GM18907 (cell line): Measurements from ENCODE around the gene C20orf204.
"Not testable (repeated sequence)": the region's sequence is repeated elsewhere in the genome, so short reads cannot be mapped to it uniquely, and the experiment has no call there.

Source experiments
- ATAC-seq: cut with Tn5 transposase; IDR thresholded peaks from one replicate; pipeline ENCODE4 v1.9.1; 2021; ENCODE audit warnings: mild to moderate bottlenecking, moderate library complexity; ENCODE audit not compliant: unreplicated experiment

The C20orf204 gene

GRCh38 chr20:64035933-64036345 is at the start of gene C20orf204:
C20orf204 (plus strand) TSS chr20:64036182; CDS start chr20:64036324, 142 bp downstream.
- ATAC-seq = no peak

GRCh38 chr20:64000906-64001305 is 35.1 kb upstream of the C20orf204 start:
- ATAC-seq = no peak

GRCh38 chr20:64001607-64002011 is 34.4 kb upstream of the C20orf204 start:
- no peak for ATAC-seq

GRCh38 chr20:64003960-64004725 is 31.8 kb upstream of the C20orf204 start:
- no peak for ATAC-seq

GRCh38 chr20:64005394-64005793 is 30.6 kb upstream of the C20orf204 start:
- ATAC-seq = no peak

- ATAC-seq = no peak
Observed at GRCh38 chr20:64006490-64006889, 29.5 kb upstream of the C20orf204 start.

- ATAC-seq = no peak
Observed at GRCh38 chr20:64006902-64007301, 29.1 kb upstream of the C20orf204 start.

GRCh38 chr20:64009811-64010387 is 26.1 kb upstream of the C20orf204 start:
- no peak for ATAC-seq

- no peak for ATAC-seq
Observed at GRCh38 chr20:64010711-64011237, 25.2 kb upstream of the C20orf204 start.

- ATAC-seq = no peak
Observed at GRCh38 chr20:64011366-64011779, 24.6 kb upstream of the C20orf204 start.

- not testable (repeated sequence) for ATAC-seq
Observed at GRCh38 chr20:64012385-64013154, 23.4 kb upstream of the C20orf204 start.

GRCh38 chr20:64015635-64016034 is 20.3 kb upstream of the C20orf204 start:
- ATAC-seq = no peak

- ATAC-seq = no peak
Observed at GRCh38 chr20:64021124-64021975, 14.6 kb upstream of the C20orf204 start.

GRCh38 chr20:64022671-64023360 is 13.2 kb upstream of the C20orf204 start:
- no peak for ATAC-seq

GRCh38 chr20:64023361-64024140 is 12.4 kb upstream of the C20orf204 start:
- no peak for ATAC-seq

GRCh38 chr20:64024141-64024990 is 11.6 kb upstream of the C20orf204 start:
- ATAC-seq = no peak

GRCh38 chr20:64025101-64025825 is 10.7 kb upstream of the C20orf204 start:
- no peak for ATAC-seq
